Measurements from ENCODE around the gene PKD1.
A peak's percentile ranks its signal among the peaks of the same experiment; 100 is the strongest.
"Not testable (repeated sequence)": the region's sequence is repeated elsewhere in the genome, so short reads cannot be mapped to it uniquely, and the experiment has no call there.

The PKD1 gene

DNA sequence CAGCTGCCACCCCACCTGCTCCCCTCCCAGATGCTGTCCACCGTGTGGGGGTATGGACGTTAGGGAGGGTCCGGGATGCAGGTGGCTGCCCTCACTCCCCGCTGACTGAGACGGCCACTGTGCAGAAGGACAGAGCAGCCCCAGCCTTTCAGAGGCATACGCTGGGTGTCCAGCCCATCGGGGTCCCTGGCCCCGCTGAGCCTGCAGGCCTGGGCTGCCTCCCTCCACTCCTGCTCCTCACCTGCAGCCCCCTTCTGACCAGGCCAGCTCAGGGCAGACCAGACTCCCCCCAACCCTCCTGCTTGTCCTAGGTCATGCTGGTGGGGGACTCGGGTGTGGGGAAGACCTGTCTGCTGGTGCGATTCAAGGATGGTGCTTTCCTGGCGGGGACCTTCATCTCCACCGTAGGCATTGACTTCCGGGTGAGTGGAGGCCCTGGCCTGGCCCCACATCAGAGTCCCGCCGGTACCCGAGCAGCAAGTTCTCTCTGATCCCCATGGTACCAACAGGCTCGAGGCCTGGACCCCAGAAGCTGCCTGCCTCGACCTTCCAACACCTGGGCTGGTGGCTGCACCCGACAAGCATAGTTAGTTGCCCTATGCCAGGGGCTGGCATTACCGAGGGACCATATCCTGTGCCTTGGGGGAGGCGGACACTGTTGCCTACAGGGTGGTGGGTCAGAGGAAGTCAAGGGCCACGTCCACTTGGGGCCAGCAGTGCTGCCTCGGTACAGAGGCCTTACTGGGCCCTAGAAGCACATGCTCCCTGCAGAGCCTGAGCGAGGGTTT is 14.1 kb upstream of the PKD1 start:
- no peak for DNase-seq

DNA sequence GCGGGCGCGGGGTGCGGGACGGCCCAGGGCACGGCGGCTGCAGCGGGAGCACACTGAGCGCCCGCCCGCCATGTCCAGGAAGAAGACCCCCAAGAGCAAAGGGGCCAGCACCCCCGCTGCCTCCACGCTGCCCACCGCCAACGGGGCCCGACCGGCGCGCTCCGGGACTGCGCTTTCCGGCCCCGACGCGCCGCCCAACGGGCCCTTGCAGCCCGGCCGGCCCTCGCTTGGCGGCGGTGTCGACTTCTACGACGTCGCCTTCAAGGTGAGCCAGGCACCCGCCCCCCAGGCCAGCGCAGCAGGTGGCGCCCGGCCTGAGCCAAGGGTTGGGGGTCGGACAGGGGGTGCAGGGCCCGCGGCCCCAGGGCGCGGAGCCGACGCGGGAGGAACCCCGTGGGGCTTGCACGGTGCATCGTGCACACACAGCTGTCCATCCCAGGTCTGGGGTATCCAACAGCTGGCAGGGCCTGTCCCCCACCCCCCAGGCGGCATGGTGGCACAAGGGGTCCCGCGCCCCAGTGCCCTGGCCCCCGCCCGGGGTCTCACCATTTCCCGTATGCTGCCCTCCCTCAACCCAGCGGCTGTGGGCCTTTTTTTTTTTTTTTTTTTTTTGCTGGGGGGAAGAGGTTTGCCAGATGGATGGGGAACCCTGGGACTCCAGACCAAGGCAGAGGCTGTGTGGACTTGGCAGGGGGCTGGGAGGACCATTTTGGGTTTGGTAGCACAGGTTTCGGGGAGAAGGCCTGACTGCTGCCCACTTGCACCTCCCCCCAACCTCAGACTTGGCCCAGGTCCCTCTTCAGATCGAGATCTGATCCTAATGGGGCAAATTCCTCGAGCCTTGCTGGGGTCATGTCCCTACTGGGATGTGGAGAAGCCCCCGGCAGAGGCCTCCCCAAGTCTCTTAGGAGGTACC is 13.3 kb upstream of the PKD1 start:
- peak in 1 of 6 experiments; percentile 25 for DNase-seq

GRCh38 chr16:2147981-2148671 is 12.4 kb upstream of the PKD1 start, which contains the start of gene RAB26:
Gene RAB26 (plus strand): TSS chr16:2148625. CDS start chr16:2148784, 159 bp downstream.
- peak; percentile 18 to 64 (median 51) for DNase-seq

GRCh38 chr16:2147378-2147777 is 11.7 kb upstream of the PKD1 start:
- no peak for DNase-seq

DNA sequence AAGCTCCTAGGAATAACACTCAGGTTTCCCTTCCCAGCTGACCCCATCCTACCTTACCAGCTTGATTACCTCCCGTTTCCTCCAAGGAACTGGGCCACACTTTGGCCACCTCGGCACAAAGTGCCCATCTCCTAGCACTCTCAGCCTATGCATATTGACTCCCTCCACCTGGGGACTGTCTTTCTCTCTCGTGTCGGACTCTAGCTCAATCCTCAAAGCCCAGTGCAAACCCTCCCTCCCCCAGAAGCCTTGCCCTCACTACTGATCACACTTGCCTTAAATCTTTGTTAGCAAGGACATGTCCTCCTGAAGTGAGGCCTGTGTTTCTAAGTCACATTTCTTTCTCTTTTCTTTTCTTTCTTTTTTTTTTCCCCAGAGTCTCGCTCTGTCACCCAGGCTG is 10.1 kb upstream of the PKD1 start:
- no peak for DNase-seq

- DNase-seq: no peak
These were observed 8.3 kb upstream of the PKD1 start for GRCh38 chr16:2143878-2144485.

GRCh38 chr16:2142942-2143877 is 7.5 kb upstream of the PKD1 start:
- DNase-seq: no peak

- DNase-seq: peak in 3 of 6 experiments; percentile 24 to 43 (median 24)
These were observed 627 bp downstream of the PKD1 start for GRCh38 chr16:2135071-2135470.

DNA sequence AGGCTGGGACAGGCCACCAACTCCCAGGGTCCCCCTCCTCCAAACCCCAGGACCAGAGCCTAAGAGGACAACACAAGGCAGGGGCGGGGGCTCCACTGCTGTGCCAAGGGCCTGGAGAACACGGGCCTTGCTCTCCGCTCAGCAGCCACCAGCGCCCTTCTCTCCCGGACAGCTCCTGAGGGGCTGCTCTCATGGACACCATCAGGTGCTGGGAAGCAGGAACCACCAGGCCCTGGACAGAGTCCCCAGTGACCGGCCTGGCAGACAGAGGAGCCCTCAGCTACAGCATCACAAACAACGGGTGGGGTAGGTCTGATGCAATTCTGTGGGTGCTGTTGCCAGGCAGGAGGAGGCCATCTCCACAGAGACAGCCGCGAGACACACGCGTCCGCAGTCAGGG is 1.9 kb downstream of the PKD1 start:
- DNase-seq: not testable (repeated sequence)

DNA sequence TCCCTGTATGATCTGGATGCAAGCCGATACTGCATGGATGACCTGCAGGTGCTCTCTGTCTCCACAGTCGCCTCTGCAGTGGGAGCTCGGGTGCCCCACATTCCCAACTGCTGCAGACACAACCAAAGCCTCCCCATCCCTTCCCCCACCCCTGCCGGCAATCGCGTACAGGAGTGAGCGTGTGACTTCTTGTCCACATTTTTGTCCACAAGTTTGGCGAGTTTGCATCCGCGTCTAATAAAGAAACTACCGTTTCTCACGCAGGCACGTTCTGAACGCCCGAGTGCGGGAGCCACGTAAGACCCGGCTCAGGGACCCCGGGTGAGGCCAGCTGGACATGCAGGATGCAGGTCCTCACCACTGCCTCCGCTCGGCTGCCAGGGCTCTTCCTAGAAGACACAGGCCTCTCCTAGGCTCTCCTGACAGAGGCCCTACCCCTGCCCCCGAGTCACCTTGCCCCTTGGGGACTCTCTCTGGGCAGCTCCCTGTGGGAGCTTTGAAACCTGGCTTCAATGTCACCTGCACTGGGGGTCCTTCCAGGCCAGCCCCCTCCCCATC is 5.7 kb downstream of the PKD1 start:
- DNase-seq: not testable (repeated sequence)

GRCh38 chr16:2129251-2129650 is 6.4 kb downstream of the PKD1 start:
- not testable (repeated sequence) for DNase-seq

DNA sequence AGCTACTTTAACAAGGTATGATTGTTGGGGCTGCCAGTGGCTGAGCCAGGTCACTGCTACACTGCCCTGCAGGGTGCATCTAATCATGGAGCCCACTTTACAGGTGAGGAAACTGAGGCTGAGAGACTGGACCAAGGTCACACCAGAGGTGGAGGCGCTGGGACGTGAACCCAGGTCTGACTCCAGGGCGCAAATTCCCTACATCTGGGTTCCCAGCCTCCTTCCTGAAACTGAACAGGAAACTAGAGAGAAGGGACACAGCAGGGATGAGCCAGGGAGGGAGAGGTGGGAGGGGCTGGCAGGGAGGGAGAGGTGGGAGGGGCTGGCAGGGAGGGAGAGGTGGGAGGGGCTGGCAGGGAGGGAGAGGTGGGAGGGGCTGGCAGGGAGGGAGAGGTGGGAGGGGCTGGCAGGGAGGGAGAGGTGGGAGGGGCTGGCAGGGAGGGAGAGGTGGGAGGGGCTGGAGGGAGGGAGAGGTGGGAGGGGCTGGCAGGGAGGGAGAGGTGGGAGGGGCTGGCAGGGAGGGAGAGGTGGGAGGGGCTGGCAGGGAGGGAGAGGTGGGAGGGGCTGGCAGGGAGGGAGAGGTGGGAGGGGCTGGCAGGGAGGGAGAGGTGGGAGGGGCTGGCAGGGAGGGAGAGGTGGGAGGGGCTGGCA is 7.9 kb downstream of the PKD1 start:
- DNase-seq: peak in 2 of 6 experiments; percentile 27 to 35

- peak in 5 of 6 experiments; percentile 15 to 35 (median 20) for DNase-seq
These were observed 8.7 kb downstream of the PKD1 start for GRCh38 chr16:2126928-2127556.

GRCh38 chr16:2126161-2126743 is 9.4 kb downstream of the PKD1 start:
- DNase-seq: not testable (repeated sequence)

DNA sequence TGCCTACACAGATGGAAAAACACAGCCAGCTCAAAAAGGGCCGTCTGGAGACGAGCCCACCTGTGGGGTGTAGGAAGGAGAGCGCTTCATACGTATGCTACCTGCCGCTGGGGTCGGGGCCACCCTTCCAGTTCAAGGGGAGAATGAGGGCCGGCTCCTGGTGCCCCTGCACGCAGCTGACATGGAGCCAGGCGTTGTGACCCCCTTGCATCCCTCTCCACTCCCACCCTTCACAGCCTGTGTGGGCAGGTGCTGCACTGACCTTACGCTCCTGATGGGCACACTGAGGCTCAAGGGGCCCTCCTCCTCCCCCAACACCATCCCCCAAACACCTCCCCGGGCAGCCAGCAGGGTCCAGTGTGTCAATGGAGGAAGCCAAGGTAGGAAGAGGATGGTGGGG is 10.1 kb downstream of the PKD1 start:
- DNase-seq: not testable (repeated sequence)

GRCh38 chr16:2124694-2125444 is 10.8 kb downstream of the PKD1 start:
- not testable (repeated sequence) for DNase-seq

GRCh38 chr16:2124377-2124693 is 11.4 kb downstream of the PKD1 start:
- not testable (repeated sequence) for DNase-seq

GRCh38 chr16:2123706-2124376 is 11.9 kb downstream of the PKD1 start:
- not testable (repeated sequence) for DNase-seq
